NCI-H2107 treated with DMSO at 0.1 percent for 48 hours (cell line): ENCODE results near the gene MXD3.
"Not testable (repeated sequence)": the region's sequence is repeated elsewhere in the genome, so short reads cannot be mapped to it uniquely, and the experiment has no call there.

Experiments used
- DNase-seq: peaks from one replicate; lab custom pipeline; 2025; ENCODE audit not compliant: unreplicated experiment; lab: John Stamatoyannopoulos, UW

The MXD3 gene

DNA sequence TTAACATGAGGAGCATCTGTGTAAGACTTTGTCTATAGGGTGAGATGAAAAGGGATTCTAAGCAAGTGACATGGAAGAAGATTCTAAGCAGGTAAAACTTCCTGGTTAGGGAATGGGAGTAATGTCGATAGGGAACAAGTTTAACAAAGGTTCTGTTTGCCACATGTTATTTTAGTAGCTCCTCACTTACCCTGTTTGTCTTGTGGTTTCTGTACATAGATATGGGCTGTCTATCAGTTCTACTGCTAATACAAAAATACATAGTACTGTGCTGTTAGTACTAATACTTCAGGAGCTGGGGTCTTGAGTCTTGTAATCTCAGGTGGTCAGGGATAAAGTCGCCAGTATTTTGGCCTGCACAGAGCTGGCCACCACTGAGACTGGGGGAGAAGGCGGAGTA is 41.0 kb downstream of the MXD3 start:
- DNase-seq = no peak

DNA sequence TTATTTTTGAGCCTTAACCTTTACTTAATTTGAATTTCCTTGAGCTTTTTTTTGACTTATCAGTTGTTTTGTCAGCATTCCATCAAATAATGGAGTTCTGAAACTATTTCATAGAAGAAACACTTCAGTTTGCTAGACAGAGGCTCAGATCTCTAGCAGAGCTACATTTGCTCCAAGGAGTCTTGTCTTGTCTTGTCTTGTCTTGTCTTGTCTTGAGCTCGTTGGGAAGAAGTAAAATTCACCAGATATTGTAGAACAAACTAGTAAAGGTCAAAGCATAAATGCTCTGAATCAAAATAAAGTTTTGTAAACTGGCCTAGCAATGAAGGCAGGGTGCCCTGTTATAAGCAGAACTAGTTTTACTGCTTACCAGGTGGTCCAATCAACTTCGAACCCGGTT is 41.7 kb downstream of the MXD3 start:
- no peak for DNase-seq

DNA sequence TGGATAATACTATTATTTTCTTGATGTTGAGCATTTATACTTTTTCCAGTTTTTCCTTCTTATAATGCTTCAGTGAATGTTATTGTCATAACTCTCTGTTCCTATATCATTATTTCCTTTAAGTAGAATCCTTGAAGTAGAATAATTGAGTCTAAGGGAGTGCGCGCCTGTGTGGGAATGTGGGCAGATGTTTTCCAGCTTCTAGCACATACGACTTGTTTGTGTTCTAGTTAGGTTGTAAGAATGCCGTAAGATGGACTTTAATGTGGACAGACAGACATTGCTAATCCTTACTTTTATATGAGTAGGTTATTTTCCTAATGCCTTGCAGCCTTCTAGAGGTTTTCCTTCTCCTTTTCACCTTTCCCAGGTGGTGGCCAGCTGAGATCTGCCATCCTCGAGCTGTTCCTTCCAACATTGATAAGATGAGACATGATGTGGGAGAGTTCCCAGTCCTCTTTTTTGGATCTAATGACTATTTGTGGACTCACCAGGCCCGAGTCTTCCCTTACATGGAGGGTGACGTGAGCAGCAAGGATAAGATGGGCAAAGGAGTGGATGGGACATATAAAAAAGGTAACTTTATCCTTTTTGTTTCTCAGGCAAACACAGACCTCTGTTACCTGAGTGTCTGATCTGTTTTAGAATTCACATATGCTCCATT is 42.3 kb downstream of the MXD3 start:
- no peak for DNase-seq

DNA sequence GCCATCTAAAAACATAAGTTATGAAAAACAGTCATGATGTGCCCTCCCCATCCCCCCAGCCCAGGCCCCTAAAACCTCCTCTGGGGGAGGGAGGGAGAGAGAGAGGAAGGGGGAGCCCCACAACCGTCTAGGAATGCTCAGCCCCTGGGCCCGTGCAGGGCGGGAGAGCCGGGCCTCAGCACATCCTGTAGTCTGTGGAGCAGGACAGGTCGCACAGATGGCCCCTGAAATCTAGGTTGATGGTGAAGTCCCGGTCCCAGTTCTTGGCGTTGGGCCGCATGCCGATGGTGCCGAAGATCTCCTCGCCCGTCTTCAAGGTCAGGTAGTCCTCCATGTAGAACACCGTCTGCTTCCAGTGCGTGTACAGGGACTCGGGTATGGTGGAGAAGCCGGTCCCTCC is 46.3 kb downstream of the MXD3 start:
- no peak for DNase-seq

DNA sequence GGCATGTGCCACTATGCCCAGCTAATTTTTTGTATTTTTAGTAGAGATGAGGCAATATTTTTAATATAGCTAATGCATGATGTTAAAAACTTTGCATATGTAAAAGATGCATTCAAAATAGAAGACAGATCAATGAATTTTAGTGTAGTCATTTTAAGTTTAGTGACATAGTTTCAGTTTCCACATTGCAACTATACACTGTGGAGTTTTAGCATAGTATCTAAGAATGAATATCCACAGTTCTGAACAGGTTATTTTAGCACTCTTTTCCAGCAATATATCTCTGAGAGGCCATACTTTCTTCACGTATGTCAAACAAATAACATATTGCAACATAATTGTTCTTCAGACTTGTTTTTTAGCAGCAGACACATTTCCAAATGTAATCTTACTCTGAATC is 47.5 kb downstream of the MXD3 start:
- DNase-seq = no peak

DNA sequence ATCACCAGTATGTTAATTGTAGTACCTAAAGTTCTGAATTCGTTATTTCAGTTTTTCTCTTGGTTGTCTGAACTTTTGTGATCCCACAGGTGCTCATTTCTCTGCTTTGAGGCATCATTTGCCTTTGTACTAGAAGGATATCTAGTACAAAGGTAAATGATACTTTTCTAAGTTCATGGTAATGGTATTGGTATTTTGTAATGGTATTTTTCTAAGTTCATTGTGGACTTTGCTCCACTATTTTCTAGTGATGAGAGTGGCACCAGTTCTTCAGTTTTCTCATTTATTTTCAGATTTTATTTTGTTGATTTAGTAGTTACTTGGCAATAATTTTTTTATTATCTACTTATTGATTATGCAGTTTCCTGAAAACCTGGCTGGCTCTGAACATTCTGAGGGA is 50.2 kb downstream of the MXD3 start:
- DNase-seq = no peak

DNA sequence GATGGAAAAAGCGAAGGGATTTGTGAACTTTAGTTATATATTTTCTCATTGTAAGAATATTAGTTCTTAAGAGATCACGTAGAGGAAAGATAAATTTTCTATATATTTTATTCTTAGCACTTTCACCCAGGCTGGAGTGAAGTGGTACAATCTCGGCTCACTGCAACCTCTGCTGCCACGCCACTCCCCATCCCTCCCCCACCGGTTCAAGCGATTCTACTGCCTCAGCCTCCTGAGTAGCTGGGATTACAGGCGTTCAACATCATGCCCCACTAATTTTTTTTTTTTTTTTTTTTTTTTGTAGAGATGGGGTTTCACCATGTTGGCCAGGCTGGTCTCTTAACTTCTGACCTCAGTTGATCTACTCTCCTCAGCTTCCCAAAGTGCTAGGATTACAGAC is 50.7 kb downstream of the MXD3 start:
- no peak for DNase-seq

DNA sequence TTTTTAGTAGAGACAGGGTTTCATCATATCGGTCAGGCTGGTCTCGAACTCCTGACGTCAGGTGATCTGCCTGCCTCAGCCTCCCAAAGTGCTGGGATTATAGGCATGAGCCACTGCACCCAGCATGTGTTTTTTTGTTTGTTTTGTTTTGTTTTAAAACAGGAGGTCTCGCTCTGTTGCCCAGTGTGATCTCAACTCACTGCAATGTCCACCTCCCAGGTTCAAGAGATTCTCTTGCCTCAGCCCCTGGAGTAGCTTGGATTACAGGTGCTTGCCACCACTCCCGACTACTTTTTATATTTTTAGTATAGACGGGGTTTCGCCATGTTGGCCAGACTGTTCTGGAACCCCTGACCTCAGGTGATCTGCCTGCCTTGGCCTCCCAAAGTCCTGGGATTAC is 53.0 kb downstream of the MXD3 start:
- not testable (repeated sequence) for DNase-seq
